Measurements from ENCODE around the gene PPP1CB.

Gene PPP1CB

DNA sequence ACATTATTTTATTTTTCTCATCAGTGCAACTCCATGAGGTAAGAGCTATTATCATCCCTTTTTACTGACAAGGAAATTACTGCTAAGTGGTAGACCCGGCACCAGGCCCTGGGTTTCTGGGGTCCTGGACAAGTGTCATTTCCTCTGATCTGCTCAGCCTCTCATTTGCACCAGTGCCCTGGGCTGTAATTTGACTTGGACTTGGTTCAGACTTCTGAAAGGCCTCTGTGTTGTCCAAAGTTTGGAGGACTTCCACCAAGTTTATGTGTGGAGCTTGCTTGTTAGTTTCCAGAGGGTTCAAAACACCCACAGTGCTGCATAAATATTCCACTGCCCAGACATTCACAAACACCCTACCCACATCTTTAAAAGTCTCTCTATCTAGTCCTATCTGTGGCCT is 44.0 kb upstream of the PPP1CB start:
- H3K27ac ChIP-seq, result no peak overlapping the region
- peaks cover 5% of the 10 kb centered on the region for H3K9me3 ChIP-seq (ENCODE audit: severe bottlenecking)
- no peak for DNase-seq
- TF ChIP-seq, protein P1, sequence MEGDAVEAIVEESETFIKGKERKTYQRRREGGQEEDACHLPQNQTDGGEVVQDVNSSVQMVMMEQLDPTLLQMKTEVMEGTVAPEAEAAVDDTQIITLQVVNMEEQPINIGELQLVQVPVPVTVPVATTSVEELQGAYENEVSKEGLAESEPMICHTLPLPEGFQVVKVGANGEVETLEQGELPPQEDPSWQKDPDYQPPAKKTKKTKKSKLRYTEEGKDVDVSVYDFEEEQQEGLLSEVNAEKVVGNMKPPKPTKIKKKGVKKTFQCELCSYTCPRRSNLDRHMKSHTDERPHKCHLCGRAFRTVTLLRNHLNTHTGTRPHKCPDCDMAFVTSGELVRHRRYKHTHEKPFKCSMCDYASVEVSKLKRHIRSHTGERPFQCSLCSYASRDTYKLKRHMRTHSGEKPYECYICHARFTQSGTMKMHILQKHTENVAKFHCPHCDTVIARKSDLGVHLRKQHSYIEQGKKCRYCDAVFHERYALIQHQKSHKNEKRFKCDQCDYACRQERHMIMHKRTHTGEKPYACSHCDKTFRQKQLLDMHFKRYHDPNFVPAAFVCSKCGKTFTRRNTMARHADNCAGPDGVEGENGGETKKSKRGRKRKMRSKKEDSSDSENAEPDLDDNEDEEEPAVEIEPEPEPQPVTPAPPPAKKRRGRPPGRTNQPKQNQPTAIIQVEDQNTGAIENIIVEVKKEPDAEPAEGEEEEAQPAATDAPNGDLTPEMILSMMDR (IDR thresholded peaks at IDR 0.05; ENCODE audit: low read depth, low read length), result no peak
- no peaks in the 10 kb centered on the region for H3K27me3 ChIP-seq (ENCODE audit: insufficient read depth, low read depth, severe bottlenecking)
- no peaks in the 10 kb centered on the region for H3K36me3 ChIP-seq
- H3K4me3 ChIP-seq (ENCODE audit: low read depth, low read length), result no peak overlapping the region

DNA sequence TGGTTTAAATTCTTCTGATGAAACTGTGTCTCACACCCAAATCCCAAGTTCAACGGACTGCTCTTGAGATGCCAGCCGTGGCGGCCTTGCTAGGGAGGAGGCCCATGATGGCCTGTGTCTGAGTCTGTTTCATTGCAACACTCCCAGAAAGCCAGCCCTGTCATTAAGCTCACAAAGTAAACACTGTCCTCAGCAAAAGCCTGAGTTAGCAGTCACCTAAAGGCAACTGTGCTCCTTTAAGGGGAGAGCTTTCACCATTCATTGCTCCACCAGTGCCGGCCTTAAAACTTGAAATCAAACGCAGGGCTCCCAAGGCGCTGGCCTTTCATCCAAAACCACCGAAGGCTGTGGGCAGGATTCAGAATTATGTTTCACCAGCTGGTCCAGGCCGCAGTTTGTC is 42.5 kb upstream of the PPP1CB start:
- no peaks in the 10 kb centered on the region for H3K36me3 ChIP-seq
- H3K4me3 ChIP-seq (ENCODE audit: low read depth, low read length), result no peak overlapping the region
- H3K27ac ChIP-seq, result no peak overlapping the region
- DNase-seq, result no peak
- H3K27me3 ChIP-seq (ENCODE audit: insufficient read depth, low read depth, severe bottlenecking), result no peaks in the 10 kb centered on the region
- TF ChIP-seq, protein P1 (IDR thresholded peaks at IDR 0.05; ENCODE audit: low read depth, low read length), result no peak
- H3K9me3 ChIP-seq (ENCODE audit: severe bottlenecking), result peaks cover 5% of the 10 kb centered on the region

DNA sequence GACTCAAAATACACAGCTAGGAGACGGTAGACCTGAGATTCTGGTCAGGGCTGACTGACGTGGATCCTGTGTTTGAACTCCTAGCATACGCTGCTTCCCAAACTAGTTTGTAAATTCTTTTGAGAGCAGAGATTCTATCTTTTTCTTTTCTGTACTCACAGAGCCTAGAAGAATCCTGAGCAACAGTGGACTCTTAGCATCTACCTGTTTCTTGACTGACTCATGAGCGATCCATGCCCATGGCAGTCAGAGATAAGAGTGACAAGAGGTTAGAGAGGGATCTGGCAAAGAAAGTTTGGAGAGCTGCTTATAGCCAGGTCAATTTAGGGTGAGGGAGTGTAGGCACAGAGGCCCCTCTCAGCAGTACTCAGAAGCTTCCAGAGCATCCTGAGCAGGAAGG is 41.1 kb upstream of the PPP1CB start:
- no peak for DNase-seq
- H3K9me3 ChIP-seq (ENCODE audit: severe bottlenecking), result peaks cover 5% of the 10 kb centered on the region
- H3K27ac ChIP-seq, result no peak overlapping the region
- no peaks in the 10 kb centered on the region for H3K36me3 ChIP-seq
- TF ChIP-seq, protein P1 (IDR thresholded peaks at IDR 0.05; ENCODE audit: low read depth, low read length), result no peak
- no peaks in the 10 kb centered on the region for H3K27me3 ChIP-seq (ENCODE audit: insufficient read depth, low read depth, severe bottlenecking)
- H3K4me3 ChIP-seq (ENCODE audit: low read depth, low read length), result no peak overlapping the region

DNA sequence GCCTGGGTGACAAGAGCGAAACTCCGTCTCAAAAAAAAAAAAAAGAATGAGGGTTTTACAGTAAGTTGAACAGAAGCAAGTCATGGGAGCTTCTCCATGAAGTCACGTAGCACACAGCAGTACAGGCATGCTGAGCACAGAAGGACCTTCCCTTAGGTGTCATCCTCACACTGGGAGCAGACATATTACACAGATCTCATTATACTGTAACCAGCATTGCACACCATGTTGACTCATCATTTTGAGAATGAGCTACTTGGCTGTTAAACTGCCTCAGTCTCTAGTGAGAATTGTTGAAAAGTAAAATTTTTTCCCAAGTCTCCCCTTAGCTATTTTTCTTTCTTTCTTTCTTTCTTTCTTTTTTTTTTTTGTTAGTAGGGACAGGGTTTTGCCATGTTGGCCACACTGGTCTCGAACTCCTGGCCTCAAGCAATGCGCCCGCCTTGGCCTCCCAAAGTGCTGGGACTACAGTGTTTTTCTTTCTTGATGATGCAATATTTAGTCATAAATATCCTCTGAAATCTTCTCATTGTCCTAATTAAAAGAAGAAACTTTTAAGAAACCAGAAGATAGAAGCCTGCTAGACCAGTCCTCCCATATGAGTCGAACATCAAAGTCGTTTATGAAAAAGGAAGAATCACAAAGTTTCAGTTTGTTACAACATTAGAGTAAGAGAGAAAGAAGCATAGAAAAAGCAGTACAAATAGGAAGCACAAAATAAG is 37.9 kb upstream of the PPP1CB start:
- TF ChIP-seq, protein P1 (IDR thresholded peaks at IDR 0.05; ENCODE audit: low read depth, low read length), result no peak
- Histone ChIP-seq H3K9me3 (ENCODE audit: severe bottlenecking) (no peaks in the 10 kb centered on the region), H3K27me3 (ENCODE audit: insufficient read depth, low read depth, severe bottlenecking) (no peaks in the 10 kb centered on the region), H3K4me3 (ENCODE audit: low read depth, low read length) (no peak overlapping the region), H3K27ac (no peak overlapping the region), H3K36me3 (no peaks in the 10 kb centered on the region)
- DNase-seq, result no peak

DNA sequence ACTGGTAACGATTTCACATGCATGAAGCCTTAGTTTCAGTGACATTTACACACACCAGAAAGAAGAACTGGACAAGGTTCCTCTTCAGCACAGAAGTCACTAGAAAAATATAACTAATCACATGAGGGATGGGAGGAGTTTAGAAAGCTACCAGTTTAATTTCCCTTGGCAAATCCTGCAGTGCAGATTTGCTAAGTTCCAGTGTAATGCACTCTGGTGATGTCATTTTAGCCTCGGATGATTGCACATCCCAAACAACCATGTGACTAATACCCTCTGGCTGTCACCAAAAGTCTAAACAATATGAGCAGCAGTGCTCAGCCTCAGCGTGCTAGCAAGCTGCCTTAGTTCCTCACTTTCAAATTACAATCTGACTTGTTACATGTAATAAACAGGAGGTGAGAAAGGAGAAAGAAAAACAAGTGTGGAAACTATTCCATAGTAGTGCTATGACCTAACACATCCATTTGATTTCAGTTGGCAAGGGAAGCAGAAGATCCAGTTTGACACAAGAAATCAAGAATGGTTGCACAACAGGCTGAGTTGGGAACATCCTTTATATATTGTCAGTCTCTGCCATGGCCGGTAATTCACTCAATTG is 35.3 kb upstream of the PPP1CB start:
- H3K36me3 ChIP-seq, result no peaks in the 10 kb centered on the region
- TF ChIP-seq, protein P1 (IDR thresholded peaks at IDR 0.05; ENCODE audit: low read depth, low read length), result no peak
- peak; percentile 66 for DNase-seq
- peak overlapping the region; percentile 21 for H3K27ac ChIP-seq
- no peaks in the 10 kb centered on the region for H3K27me3 ChIP-seq (ENCODE audit: insufficient read depth, low read depth, severe bottlenecking)
- H3K4me3 ChIP-seq (ENCODE audit: low read depth, low read length), result no peak overlapping the region
- no peaks in the 10 kb centered on the region for H3K9me3 ChIP-seq (ENCODE audit: severe bottlenecking)

Measured in WERI-Rb-1 (cell line).